Stomach (tissue), 9 donors: Measurements from ENCODE around the gene RRAGD. TPM values are rescaled to one million over a fixed set of nuclear protein-coding genes. Genes with fewer than 3 reads are reported as not detected.

Experiments
- DNase-seq, 2 donors: peaks; one replicate each; pipeline versions ENCODE4 v3.0.0 to v3.0.0-alpha.2; 2013 to 2019
- H3K27ac ChIP-seq, 5 donors: fragments of 200-600 bp in 4 of 5; sonication (generic) in 4 of 5; one replicate each; pipeline ENCODE4 v1.5.1; 2013 to 2019; ENCODE audit warnings: mild to moderate bottlenecking in 1 of 5, moderate library complexity in 1 of 5
- H3K27me3 ChIP-seq, 3 donors: fragments of 200-600 bp; sonication (generic); one replicate each; pipeline ENCODE4 v1.5.1; 2017 to 2019; ENCODE audit warnings: mixed run types in 1 of 3
- H3K36me3 ChIP-seq, 4 donors: fragments of 200-600 bp; sonication (generic); 1 replicate in 3 of 4; 2 replicates in 1 of 4; pipeline ENCODE4 v1.5.1; 2016 to 2019
- H3K4me1 ChIP-seq, 4 donors: fragments of 200-600 bp; sonication (generic); one replicate each; pipeline ENCODE4 v1.5.1; 2016 to 2019
- H3K4me3 ChIP-seq, 4 donors: fragments of 200-600 bp; sonication (generic) in 3 of 4; one replicate each; pipeline ENCODE4 v1.5.1; 2016 to 2019; ENCODE audit warnings: mild to moderate bottlenecking in 1 of 4
- H3K9me3 ChIP-seq, 4 donors: fragments of 200-600 bp; sonication (generic); one replicate each; pipeline ENCODE4 v1.5.1; 2016 to 2019
- CTCF ChIP-seq, 7 experiments: fragments of 450-650 bp in 4 of 7; fragments of 200-600 bp in 3 of 7; sonication (generic) in 3 of 7; IDR thresholded peaks; one replicate each; pipeline ENCODE4 v1.5.1; 2016 to 2019; ENCODE audit warnings: antibody characterized with exemption in 7 of 7, control low read depth in 2 of 7, mild to moderate bottlenecking in 1 of 7
- EP300 ChIP-seq: sonication (generic); formaldehyde crosslinking; IDR thresholded peaks from one replicate; pipeline ENCODE4 v1.6.1; 2017; ENCODE audit warnings: antibody characterized with exemption
- POLR2A ChIP-seq, 4 donors: fragments of 450-650 bp; IDR thresholded peaks; one replicate each; pipeline ENCODE4 v1.6.1; 2016; ENCODE audit warnings: antibody characterized with exemption in 4 of 4, control low read depth in 2 of 4, mild to moderate bottlenecking in 1 of 4, moderate library complexity in 1 of 4
- POLR2AphosphoS5 ChIP-seq, 3 donors: sonication (generic); formaldehyde crosslinking; IDR thresholded peaks; one replicate each; pipeline ENCODE4 v1.6.1; 2016; ENCODE audit warnings: antibody characterized with exemption in 3 of 3
- WGBS, 5 donors: extraction: QIAGEN DNeasy Blood & Tissue Kit in 3 of 5; methylation state at CpG; one replicate each; pipeline versions ENCODE4 v1.1.5 to v1.1.7; 2013 to 2018; 5-methylcytosine and 5-hydroxymethylcytosine counted together
- intact Hi-C: fragments of 100-400 bp; cut with DNase I; formaldehyde crosslinking; loops from one replicate; pipeline ENCODE4 v1.15.1; 2023; ENCODE audit warnings: low total_unique reads
- polyA plus RNA-seq, 3 donors: library from polyadenylated mRNA; stranded (reverse); fragments of 200-250 nt; gene quantifications; one replicate each; pipeline ENCODE4 v1.2.3, GENCODE V29; 2013
- total RNA-seq, 5 donors: library from RNA; depleted of rRNA; stranded (reverse); fragments of >200 nt; gene quantifications; one replicate each; pipeline versions ENCODE4 v1.1.0 to v1.2.3, GENCODE V29; 2014 to 2016
- donor health status: healthy with polysubstance abuse.
- donor health status: Bipolar disorder and iron deficiency.
- donor health status: healthy.

RRAGD gene
- total and polyA plus RNA-seq, 8 donors, result 1.7 to 45.1 (median 4.4) TPM

GRCh38 chr6:89443658-89444057 is 31.6 kb upstream of the RRAGD start:
- H3K4me1 ChIP-seq, result no peaks in the 10 kb centered on the region
- no peak for TF ChIP-seq POLR2A (IDR thresholded peaks at IDR 0.05)
- TF ChIP-seq CTCF (IDR thresholded peaks at IDR 0.05), result no peak
- no peak for TF ChIP-seq EP300
- TF ChIP-seq POLR2AphosphoS5 (IDR thresholded peaks at IDR 0.05), result no peak
- no peaks in the 10 kb centered on the region for H3K36me3 ChIP-seq
- 25 to 54% (median 35%) methylated on average over 5 of the region's 5 CpGs for WGBS, 5 donors
- intact Hi-C loops, result no loop called here
- DNase-seq, result peak in 1 of 2 donors; percentile 16
- H3K27me3 ChIP-seq, result no peaks in the 10 kb centered on the region
- H3K27ac ChIP-seq, result no peak overlapping the region
- H3K4me3 ChIP-seq, result no peak overlapping the region
- H3K9me3 ChIP-seq, result no peaks in the 10 kb centered on the region

GRCh38 chr6:89440200-89440599 is 28.1 kb upstream of the RRAGD start:
- TF ChIP-seq POLR2AphosphoS5 (IDR thresholded peaks at IDR 0.05) (no peak), EP300 (no peak), CTCF (IDR thresholded peaks at IDR 0.05) (no peak), POLR2A (IDR thresholded peaks at IDR 0.05) (no peak)
- 94 to 100% (median 98%) methylated on average over 3 of the region's 3 CpGs for WGBS, 5 donors
- H3K9me3 ChIP-seq, result no peaks in the 10 kb centered on the region
- no peaks in the 10 kb centered on the region for H3K36me3 ChIP-seq
- no peak for DNase-seq
- intact Hi-C loops, result no loop called here
- no peak overlapping the region for H3K4me3 ChIP-seq
- H3K27ac ChIP-seq, result no peak overlapping the region
- H3K4me1 ChIP-seq, result peaks cover 0 to 4% (median 0%) of the 10 kb centered on the region in 4 donors
- no peaks in the 10 kb centered on the region for H3K27me3 ChIP-seq

GRCh38 chr6:89439014-89439413 is 26.9 kb upstream of the RRAGD start:
- Histone ChIP-seq H3K4me1 (peaks cover under 1 to 7% (median 2%) of the 10 kb centered on the region in 4 donors), H3K36me3 (no peaks in the 10 kb centered on the region), H3K9me3 (no peaks in the 10 kb centered on the region), H3K27ac (no peak overlapping the region), H3K4me3 (no peak overlapping the region), H3K27me3 (no peaks in the 10 kb centered on the region)
- TF ChIP-seq POLR2A (IDR thresholded peaks at IDR 0.05) (no peak), POLR2AphosphoS5 (IDR thresholded peaks at IDR 0.05) (no peak), CTCF (IDR thresholded peaks at IDR 0.05) (no peak), EP300 (no peak)
- intact Hi-C loops, result no loop called here
- WGBS, 5 donors, result 92 to 100% (median 97%) methylated on average over 2 of the region's 2 CpGs
- no peak for DNase-seq

GRCh38 chr6:89438248-89438647 is 26.2 kb upstream of the RRAGD start:
- Histone ChIP-seq H3K36me3 (no peaks in the 10 kb centered on the region), H3K9me3 (no peaks in the 10 kb centered on the region), H3K4me1 (peaks cover 5 to 12% (median 9%) of the 10 kb centered on the region in 4 donors), H3K4me3 (no peak overlapping the region), H3K27me3 (no peaks in the 10 kb centered on the region), H3K27ac (no peak overlapping the region)
- intact Hi-C loops, result no loop called here
- no peak for DNase-seq
- WGBS, 5 donors, result 74 to 92% (median 79%) methylated on average over 1 of the region's 1 CpG
- TF ChIP-seq EP300 (no peak), POLR2A (IDR thresholded peaks at IDR 0.05) (no peak), CTCF (IDR thresholded peaks at IDR 0.05) (no peak), POLR2AphosphoS5 (IDR thresholded peaks at IDR 0.05) (no peak)
